H1 (cell line): ENCODE results near the gene PHEX. TPM values are rescaled to one million over a fixed set of nuclear protein-coding genes. Genes with fewer than 3 reads are reported as not detected.

ENCODE experiments used
- BACH1 ChIP-seq: IDR thresholded peaks from 2 replicates; pipeline ENCODE4 v1.6.1; 2012; ENCODE audit warnings: low read length, improper control_type of control experiment
- BCL11A ChIP-seq, 2 experiments: IDR thresholded peaks; one replicate each; pipeline ENCODE4 v1.6.1; 2011; ENCODE audit warnings: low read depth in 2 of 2, low read length in 2 of 2, mild to moderate bottlenecking in 2 of 2
- GABPA ChIP-seq: IDR thresholded peaks from 2 replicates; pipeline ENCODE4 v1.6.1; 2011; ENCODE audit warnings: mild to moderate bottlenecking, low read length, moderate library complexity, borderline replicate concordance; ENCODE audit not compliant: insufficient read depth
- HDAC2 ChIP-seq, 2 experiments: fragments of 300-600 bp in 1 of 2; sonication (generic) in 1 of 2; IDR thresholded peaks; 2 replicates each; pipeline ENCODE4 v1.6.1; 2011 to 2012; ENCODE audit warnings: low read depth in 2 of 2, low read length in 2 of 2, mild to moderate bottlenecking in 2 of 2, moderate library complexity in 2 of 2, borderline replicate concordance in 1 of 2, inconsistent platforms in 1 of 2
- NANOG ChIP-seq: IDR thresholded peaks from 2 replicates; pipeline ENCODE4 v1.6.1; 2011; ENCODE audit warnings: low read length, low read depth, mild to moderate bottlenecking, inconsistent platforms; ENCODE audit not compliant: insufficient read depth, poor library complexity, severe bottlenecking
- SP4 ChIP-seq: IDR thresholded peaks from 2 replicates; pipeline ENCODE4 v1.6.1; 2012; ENCODE audit warnings: low read length, inconsistent platforms
- TBP ChIP-seq: IDR thresholded peaks from 2 replicates; pipeline ENCODE4 v1.6.1; 2011; ENCODE audit warnings: low read depth, low read length, improper control_type of control experiment
- polyA plus RNA-seq, 7 experiments: library from polyadenylated mRNA; depleted of rRNA in 3 of 7; stranded (reverse) in 5 of 7; unstranded in 2 of 7; fragments of >200 nt in 5 of 7; fragments of 200-250 nt in 2 of 7; gene quantifications; 1 replicate in 5 of 7; 2 replicates in 1 of 7; 4 replicates in 1 of 7; pipeline versions ENCODE4 v1.2.1 to v1.2.3, GENCODE V29; 2011 to 2013; ENCODE audit warnings: missing spikeins in 2 of 7, mixed read lengths in 2 of 7
- total RNA-seq: library from RNA; stranded (reverse); fragmentation: NEBNext Ultra II Directional; extraction: Animal tissue kit (Norgen Biotek cat#: 25700); gene quantifications from 2 replicates; pipeline ENCODE4 v1.2.1, GENCODE V29; 2021
- TF ChIP-seq, protein P1 (sequence below): fragments of 300-600 bp; sonication (generic); IDR thresholded peaks from 2 replicates; pipeline ENCODE4 v1.7.1; 2012; ENCODE audit warnings: low read length, moderate library complexity, mild to moderate bottlenecking, inconsistent platforms; ENCODE audit not compliant: insufficient replicate concordance
- TF ChIP-seq, protein P2 (sequence below): IDR thresholded peaks from 2 replicates; pipeline ENCODE4 v1.6.1; 2011; ENCODE audit warnings: low read depth, mild to moderate bottlenecking, low read length; ENCODE audit not compliant: insufficient read depth

PHEX gene
- total and polyA plus RNA-seq, 2 of the 8 experiments (the other 6 are each of a cell fraction or from before 2014, with no cell fraction given) = 0.03 to 0.11 TPM

DNA sequence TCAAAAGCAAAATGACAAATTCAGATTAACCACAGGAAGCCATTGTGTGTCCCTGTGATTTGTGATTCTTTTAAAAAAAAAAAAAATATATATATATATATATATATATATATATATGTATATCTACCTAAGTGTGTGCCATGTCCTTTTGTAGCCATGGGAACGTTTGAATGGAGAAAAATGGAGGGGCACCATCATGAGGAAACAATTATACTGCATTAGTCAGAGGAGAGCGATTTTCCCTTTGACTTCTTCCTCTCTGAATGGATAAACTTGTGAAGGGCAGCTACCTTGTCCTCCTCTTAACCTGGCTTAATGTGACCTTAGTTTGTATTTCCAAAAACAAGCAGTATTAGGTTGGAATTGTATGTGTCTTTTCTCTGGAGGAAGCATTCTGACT is 217.2 kb downstream of the PHEX start (continued):
- TF ChIP-seq, protein P1, sequence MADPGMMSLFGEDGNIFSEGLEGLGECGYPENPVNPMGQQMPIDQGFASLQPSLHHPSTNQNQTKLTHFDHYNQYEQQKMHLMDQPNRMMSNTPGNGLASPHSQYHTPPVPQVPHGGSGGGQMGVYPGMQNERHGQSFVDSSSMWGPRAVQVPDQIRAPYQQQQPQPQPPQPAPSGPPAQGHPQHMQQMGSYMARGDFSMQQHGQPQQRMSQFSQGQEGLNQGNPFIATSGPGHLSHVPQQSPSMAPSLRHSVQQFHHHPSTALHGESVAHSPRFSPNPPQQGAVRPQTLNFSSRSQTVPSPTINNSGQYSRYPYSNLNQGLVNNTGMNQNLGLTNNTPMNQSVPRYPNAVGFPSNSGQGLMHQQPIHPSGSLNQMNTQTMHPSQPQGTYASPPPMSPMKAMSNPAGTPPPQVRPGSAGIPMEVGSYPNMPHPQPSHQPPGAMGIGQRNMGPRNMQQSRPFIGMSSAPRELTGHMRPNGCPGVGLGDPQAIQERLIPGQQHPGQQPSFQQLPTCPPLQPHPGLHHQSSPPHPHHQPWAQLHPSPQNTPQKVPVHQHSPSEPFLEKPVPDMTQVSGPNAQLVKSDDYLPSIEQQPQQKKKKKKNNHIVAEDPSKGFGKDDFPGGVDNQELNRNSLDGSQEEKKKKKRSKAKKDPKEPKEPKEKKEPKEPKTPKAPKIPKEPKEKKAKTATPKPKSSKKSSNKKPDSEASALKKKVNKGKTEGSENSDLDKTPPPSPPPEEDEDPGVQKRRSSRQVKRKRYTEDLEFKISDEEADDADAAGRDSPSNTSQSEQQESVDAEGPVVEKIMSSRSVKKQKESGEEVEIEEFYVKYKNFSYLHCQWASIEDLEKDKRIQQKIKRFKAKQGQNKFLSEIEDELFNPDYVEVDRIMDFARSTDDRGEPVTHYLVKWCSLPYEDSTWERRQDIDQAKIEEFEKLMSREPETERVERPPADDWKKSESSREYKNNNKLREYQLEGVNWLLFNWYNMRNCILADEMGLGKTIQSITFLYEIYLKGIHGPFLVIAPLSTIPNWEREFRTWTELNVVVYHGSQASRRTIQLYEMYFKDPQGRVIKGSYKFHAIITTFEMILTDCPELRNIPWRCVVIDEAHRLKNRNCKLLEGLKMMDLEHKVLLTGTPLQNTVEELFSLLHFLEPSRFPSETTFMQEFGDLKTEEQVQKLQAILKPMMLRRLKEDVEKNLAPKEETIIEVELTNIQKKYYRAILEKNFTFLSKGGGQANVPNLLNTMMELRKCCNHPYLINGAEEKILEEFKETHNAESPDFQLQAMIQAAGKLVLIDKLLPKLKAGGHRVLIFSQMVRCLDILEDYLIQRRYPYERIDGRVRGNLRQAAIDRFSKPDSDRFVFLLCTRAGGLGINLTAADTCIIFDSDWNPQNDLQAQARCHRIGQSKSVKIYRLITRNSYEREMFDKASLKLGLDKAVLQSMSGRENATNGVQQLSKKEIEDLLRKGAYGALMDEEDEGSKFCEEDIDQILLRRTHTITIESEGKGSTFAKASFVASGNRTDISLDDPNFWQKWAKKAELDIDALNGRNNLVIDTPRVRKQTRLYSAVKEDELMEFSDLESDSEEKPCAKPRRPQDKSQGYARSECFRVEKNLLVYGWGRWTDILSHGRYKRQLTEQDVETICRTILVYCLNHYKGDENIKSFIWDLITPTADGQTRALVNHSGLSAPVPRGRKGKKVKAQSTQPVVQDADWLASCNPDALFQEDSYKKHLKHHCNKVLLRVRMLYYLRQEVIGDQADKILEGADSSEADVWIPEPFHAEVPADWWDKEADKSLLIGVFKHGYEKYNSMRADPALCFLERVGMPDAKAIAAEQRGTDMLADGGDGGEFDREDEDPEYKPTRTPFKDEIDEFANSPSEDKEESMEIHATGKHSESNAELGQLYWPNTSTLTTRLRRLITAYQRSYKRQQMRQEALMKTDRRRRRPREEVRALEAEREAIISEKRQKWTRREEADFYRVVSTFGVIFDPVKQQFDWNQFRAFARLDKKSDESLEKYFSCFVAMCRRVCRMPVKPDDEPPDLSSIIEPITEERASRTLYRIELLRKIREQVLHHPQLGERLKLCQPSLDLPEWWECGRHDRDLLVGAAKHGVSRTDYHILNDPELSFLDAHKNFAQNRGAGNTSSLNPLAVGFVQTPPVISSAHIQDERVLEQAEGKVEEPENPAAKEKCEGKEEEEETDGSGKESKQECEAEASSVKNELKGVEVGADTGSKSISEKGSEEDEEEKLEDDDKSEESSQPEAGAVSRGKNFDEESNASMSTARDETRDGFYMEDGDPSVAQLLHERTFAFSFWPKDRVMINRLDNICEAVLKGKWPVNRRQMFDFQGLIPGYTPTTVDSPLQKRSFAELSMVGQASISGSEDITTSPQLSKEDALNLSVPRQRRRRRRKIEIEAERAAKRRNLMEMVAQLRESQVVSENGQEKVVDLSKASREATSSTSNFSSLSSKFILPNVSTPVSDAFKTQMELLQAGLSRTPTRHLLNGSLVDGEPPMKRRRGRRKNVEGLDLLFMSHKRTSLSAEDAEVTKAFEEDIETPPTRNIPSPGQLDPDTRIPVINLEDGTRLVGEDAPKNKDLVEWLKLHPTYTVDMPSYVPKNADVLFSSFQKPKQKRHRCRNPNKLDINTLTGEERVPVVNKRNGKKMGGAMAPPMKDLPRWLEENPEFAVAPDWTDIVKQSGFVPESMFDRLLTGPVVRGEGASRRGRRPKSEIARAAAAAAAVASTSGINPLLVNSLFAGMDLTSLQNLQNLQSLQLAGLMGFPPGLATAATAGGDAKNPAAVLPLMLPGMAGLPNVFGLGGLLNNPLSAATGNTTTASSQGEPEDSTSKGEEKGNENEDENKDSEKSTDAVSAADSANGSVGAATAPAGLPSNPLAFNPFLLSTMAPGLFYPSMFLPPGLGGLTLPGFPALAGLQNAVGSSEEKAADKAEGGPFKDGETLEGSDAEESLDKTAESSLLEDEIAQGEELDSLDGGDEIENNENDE = no peak
- TF ChIP-seq GABPA (no peak), BCL11A (IDR thresholded peaks at IDR 0.05; ENCODE audit: low read depth in 2 of 2, low read length in 2 of 2) (no peak), BACH1 (no peak), SP4 (no peak), TBP (no peak), HDAC2 (IDR thresholded peaks at IDR 0.05; ENCODE audit: borderline replicate concordance in 1 of 2, low read depth in 2 of 2, low read length in 2 of 2) (no peak), NANOG (no peak)
- TF ChIP-seq, protein P2, sequence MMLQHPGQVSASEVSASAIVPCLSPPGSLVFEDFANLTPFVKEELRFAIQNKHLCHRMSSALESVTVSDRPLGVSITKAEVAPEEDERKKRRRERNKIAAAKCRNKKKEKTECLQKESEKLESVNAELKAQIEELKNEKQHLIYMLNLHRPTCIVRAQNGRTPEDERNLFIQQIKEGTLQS = no peak
